ENCODE results near the gene KCNIP1.

Gene KCNIP1

DNA sequence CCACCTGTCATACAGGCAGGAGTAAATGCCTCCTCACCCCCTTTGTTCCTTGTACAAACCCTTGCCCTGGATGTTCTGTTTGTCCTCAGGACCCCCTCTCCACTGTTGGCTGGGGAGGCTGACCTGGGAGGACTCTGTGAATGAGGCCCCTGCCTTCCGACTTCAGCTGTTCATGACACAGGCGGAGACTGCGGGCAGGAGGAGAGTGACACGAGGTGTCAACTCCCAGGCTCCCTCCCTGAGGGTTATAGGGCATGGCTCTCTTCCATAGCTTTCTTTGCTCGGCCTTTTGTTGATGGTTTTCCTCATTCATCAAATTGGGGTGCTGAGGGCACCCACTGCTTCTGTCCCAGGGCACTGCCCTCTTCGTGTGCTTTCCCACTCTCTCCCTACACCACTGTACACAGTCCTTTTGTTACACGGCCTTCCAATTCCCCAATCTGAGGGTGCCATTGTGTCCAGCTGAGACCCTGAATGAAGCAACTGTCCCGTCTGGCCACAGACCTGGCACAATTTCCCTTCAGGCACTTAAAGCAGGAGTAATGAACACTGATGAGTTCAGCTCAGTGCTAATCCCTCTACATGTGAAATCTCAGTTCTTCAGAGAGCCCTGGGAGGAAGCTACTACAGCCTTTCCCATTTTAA lies 33.8 kb downstream of the KCNIP1 start:
- no peak for DNase-seq (ENCODE audit: low read depth in 2 of 2)
- TF ChIP-seq, protein P1, sequence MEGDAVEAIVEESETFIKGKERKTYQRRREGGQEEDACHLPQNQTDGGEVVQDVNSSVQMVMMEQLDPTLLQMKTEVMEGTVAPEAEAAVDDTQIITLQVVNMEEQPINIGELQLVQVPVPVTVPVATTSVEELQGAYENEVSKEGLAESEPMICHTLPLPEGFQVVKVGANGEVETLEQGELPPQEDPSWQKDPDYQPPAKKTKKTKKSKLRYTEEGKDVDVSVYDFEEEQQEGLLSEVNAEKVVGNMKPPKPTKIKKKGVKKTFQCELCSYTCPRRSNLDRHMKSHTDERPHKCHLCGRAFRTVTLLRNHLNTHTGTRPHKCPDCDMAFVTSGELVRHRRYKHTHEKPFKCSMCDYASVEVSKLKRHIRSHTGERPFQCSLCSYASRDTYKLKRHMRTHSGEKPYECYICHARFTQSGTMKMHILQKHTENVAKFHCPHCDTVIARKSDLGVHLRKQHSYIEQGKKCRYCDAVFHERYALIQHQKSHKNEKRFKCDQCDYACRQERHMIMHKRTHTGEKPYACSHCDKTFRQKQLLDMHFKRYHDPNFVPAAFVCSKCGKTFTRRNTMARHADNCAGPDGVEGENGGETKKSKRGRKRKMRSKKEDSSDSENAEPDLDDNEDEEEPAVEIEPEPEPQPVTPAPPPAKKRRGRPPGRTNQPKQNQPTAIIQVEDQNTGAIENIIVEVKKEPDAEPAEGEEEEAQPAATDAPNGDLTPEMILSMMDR (IDR thresholded peaks at IDR 0.05; ENCODE audit: low read depth, low read length): no peak
- no peak overlapping the region for H3K4me3 ChIP-seq (replicated peaks in 1 of 2; ENCODE audit: low read depth in 2 of 2, low read length in 2 of 2)

DNA sequence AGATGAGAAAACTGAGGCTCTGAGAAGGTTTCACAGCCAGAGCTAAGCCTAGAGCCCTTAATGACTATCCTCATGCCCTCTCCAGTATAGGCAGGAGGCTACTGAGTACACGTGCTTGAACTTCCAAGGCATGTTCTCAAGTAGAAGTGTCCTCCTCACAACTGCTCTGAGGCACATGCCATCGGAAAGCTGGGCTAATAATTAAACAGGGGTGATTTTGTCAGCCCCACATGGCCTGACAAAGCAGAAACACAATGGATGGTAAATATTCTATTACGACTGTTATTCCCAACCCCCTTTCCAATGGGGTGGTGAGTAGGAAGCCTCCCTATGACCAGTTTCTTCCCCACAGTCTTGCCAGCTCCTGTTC lies 34.3 kb downstream of the KCNIP1 start:
- DNase-seq (ENCODE audit: low read depth in 2 of 2): no peak
- no peak overlapping the region for H3K4me3 ChIP-seq (replicated peaks in 1 of 2; ENCODE audit: low read depth in 2 of 2, low read length in 2 of 2)
- TF ChIP-seq, protein P1 (IDR thresholded peaks at IDR 0.05; ENCODE audit: low read depth, low read length): no peak

DNA sequence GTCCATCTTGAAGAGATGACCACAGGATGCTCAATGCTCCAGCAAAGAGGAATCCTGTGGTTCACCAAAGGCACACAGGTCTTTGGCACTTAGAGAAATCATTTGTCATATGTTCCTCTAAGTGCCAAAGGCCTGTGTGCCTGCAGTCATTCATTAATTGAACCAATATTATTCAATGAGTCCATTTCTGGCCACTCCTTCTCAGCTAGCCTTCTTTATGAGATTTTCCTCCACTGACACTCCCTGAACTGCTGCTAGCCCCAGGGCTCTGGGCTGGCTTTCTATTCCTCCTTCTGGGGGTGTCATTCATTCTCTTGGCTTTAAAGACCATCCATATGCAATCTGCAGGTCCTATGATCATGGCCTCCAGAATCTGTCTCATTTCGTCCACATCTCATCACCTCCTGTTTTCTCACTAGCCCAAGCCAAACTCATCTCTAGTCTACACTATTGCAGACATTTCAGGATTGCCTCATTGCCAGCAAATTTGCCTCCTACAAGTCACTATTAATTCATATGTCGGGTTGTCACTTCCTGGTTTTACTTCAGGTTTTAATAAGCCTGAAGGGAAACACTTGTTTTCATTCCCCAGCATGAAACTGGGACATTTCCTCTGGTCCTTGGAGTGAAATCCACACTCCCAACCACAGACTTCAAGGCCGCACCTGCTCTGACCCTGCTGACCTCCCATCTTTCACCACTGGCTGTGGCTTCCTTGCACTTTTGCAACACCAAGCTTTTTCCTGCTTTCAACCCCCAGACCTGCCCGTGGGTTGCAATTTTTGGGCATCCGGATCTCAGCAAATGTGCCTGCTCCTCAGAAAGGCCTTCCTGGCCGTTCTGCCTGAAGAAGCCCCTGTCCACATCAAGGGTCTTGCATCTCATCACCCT lies 35.1 kb downstream of the KCNIP1 start:
- H3K4me3 ChIP-seq (replicated peaks in 1 of 2; ENCODE audit: low read depth in 2 of 2, low read length in 2 of 2): no peak overlapping the region
- no peak for DNase-seq (ENCODE audit: low read depth in 2 of 2)
- TF ChIP-seq, protein P1 (IDR thresholded peaks at IDR 0.05; ENCODE audit: low read depth, low read length): no peak

DNA sequence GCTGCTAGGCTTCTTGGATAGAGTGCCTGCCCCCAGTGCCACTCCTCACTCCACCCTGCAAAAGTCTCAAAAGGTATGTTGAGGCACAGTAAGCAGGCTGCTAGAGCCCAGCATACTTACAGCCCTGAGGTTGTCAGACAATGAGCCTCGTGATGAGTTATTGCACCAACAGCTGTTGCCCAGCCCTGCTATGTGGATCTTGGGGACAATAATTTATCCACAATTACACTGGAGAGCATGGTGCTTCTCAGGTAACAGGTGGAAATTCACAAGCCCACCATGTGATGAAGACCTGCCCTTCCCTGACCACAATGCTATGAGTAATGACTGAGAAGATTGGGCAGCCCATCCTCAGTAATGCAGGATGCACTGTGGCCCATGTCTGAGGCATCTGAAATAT lies 36.5 kb downstream of the KCNIP1 start:
- DNase-seq (ENCODE audit: low read depth in 2 of 2): no peak
- TF ChIP-seq, protein P1 (IDR thresholded peaks at IDR 0.05; ENCODE audit: low read depth, low read length): no peak

DNA sequence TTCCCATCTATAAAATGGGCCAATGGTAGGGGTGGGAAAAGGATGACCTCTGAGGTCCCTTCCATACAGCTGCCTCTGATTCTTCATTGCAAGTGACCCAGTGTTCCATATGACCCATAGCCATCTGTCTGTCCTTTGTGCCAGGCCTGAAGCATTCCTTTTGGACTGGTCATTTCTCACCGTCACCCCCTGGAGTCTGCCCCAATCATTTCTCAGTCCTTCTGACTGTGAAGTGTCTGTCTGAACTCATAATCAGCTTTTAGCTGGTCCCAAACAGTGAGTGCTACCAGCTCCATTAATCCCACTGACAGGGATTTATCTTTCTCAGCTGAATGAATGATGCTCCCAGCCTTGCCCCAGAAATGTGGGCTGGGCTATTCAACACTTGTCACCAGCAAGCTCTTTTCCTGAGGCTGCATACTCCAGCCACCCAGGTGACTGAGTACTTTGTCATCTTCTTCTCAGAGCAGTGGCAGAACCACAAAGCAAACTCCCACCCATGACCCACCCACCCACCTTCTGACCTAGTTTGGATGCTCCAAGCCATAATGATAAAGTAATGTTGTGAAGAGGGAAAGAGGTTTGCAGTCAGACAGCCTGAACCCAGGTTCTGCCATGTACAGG lies 37.4 kb downstream of the KCNIP1 start:
- TF ChIP-seq, protein P1 (IDR thresholded peaks at IDR 0.05; ENCODE audit: low read depth, low read length): no peak
- DNase-seq (ENCODE audit: low read depth in 2 of 2): no peak

More for the DNA sequence above, 36.5 kb downstream of the KCNIP1 start:
- H3K4me3 ChIP-seq (replicated peaks in 1 of 2; ENCODE audit: low read depth in 2 of 2, low read length in 2 of 2): no peak overlapping the region

DNA sequence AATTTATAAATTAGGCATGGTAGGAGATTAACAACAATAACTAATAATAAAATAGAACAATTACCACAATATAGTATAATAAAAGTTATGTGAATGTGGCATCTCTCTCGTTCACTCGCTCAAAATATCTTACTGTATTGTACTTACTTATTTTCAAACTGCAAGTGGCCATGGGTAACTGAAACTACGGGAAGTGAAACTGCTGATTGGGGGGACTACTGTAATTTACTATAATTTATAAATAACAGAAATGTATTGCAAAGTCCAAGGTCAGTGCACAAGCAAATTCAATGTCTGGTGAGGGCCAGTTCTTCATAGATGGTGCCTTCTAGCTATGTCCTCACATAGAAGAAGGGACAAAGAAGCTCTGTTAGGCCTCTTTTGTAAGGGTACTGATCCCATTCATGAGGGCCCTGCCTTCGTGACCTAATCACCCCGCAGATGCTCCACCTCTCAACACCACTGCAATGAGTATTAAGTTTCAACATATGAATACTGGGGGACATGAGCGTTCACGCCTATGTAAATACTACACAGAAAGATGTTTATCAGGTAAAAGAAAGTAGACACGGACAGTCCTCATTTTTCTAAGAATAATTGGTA lies 39.0 kb downstream of the KCNIP1 start:
- TF ChIP-seq, protein P1 (IDR thresholded peaks at IDR 0.05; ENCODE audit: low read depth, low read length): no peak
- H3K4me3 ChIP-seq (replicated peaks in 1 of 2; ENCODE audit: low read depth in 2 of 2, low read length in 2 of 2): no peak overlapping the region
- no peak for DNase-seq (ENCODE audit: low read depth in 2 of 2)

More for the DNA sequence above, 37.4 kb downstream of the KCNIP1 start:
- no peak overlapping the region for H3K4me3 ChIP-seq (replicated peaks in 1 of 2; ENCODE audit: low read depth in 2 of 2, low read length in 2 of 2)
